ENCODE measurements around the gene CHAC1.

- TF ChIP-seq ESRRA (IDR thresholded peaks at IDR 0.05; ENCODE audit: borderline replicate concordance, low read length) (no peak), POLR2A (IDR thresholded peaks at IDR 0.05; ENCODE audit: low read length) (no peak), POLR2AphosphoS2 (conservative IDR thresholded peaks at IDR 0.05; ENCODE audit: low read length) (no peak)
These were observed 17.0 kb upstream of the CHAC1 start for GRCh38 chr15:40936234-40936708.
